Panc1 (cell line): Measurements from ENCODE around the gene MYO7B. TPM values are rescaled to one million over a fixed set of nuclear protein-coding genes. Genes with fewer than 3 reads are reported as not detected.

ENCODE experiments used
- ATAC-seq: fragments of 200-7000 bp; cut with Tn5 transposase; 2 replicates; pipeline ENCODE4 v1.9.1; 2020; ENCODE audit warnings: mild to moderate bottlenecking, moderate library complexity
- BruUV-seq: library from RNA; stranded (reverse); fragments of 400-500 nt; replicated peaks from 2 replicates; lab custom pipeline; 2021; lab: Mats Ljungman, UMichigan
- CTCF ChIA-PET: fragments of 300-600 bp; sonication (Branson Sonifier 250); formaldehyde crosslinking; loops from one replicate; lab custom pipeline; 2022; ENCODE audit warnings: antibody characterized with exemption; lab: Charles Lee
- POLR2A ChIA-PET: fragments of 300-600 bp; sonication (Branson Sonifier 250); formaldehyde crosslinking; loops from one replicate; lab custom pipeline; 2022; ENCODE audit warnings: antibody characterized with exemption; lab: Charles Lee
- DNase-seq: peaks from one replicate; pipeline ENCODE4 v3.0.0-alpha.2; 2010; ENCODE audit warnings: low read depth, low spot score
- H3K27ac ChIP-seq: 2 replicates; pipeline ENCODE4 v1.5.1; 2011; ENCODE audit warnings: mild to moderate bottlenecking, low read length, inconsistent platforms
- H3K27me3 ChIP-seq: fragments of 200-500 bp; sonication (Bioruptor generic); 2 replicates; pipeline ENCODE4 v1.6.0; 2014; ENCODE audit warnings: low read length, inconsistent platforms; ENCODE audit not compliant: control insufficient read depth, insufficient read depth
- H3K36me3 ChIP-seq: fragments of 200-500 bp; sonication (Bioruptor generic); 2 replicates; pipeline ENCODE4 v1.5.1; 2014; ENCODE audit warnings: inconsistent platforms, mild to moderate bottlenecking, low read length, moderate library complexity; ENCODE audit not compliant: control insufficient read depth, insufficient read depth
- H3K4me1 ChIP-seq: 2 replicates; pipeline ENCODE4 v1.5.1; 2011; ENCODE audit warnings: inconsistent platforms, mild to moderate bottlenecking, low read length, moderate library complexity; ENCODE audit not compliant: control insufficient read depth, insufficient read depth
- H3K4me3 ChIP-seq, 2 experiments: 2 replicates each; pipeline ENCODE4 v1.5.1; 2011 to 2012; ENCODE audit warnings: low read depth in 2 of 2, low read length in 2 of 2, mild to moderate bottlenecking in 2 of 2, inconsistent platforms in 1 of 2, moderate library complexity in 1 of 2
- H3K9me3 ChIP-seq: fragments of 200-500 bp; sonication (Bioruptor generic); 2 replicates; pipeline ENCODE4 v1.5.1; 2014; ENCODE audit warnings: low read depth, mild to moderate bottlenecking, inconsistent platforms, low read length, moderate library complexity; ENCODE audit not compliant: control insufficient read depth, insufficient read depth
- POLR2AphosphoS5 ChIP-seq: IDR thresholded peaks from 2 replicates; pipeline ENCODE4 v1.6.1; 2012; ENCODE audit warnings: mild to moderate bottlenecking, low read depth, low read length, moderate library complexity
- SIN3A ChIP-seq: IDR thresholded peaks from 2 replicates; pipeline ENCODE4 v1.6.1; 2012; ENCODE audit warnings: low read depth, mild to moderate bottlenecking, low read length, moderate library complexity, borderline replicate concordance; ENCODE audit not compliant: insufficient read depth
- TCF7L2 ChIP-seq: IDR thresholded peaks from 2 replicates; pipeline ENCODE4 v1.6.1; 2011; ENCODE audit warnings: mild to moderate bottlenecking, low read depth, low read length, inconsistent platforms
- in situ Hi-C: cut with HindIII; loops from 2 replicates; pipeline ENCODE4 v1.10.0; 2016; ENCODE audit warnings: low sequenced_read_pairs, low pct_unique_long_range_greater_than_20kb
- intact Hi-C: fragments of 100-400 bp; cut with micrococcal nuclease; formaldehyde crosslinking; loops from one replicate; pipeline ENCODE4 v1.10.0; 2022; ENCODE audit not compliant: unreplicated experiment
- total RNA-seq: library from RNA; stranded (reverse); gene quantifications from one replicate; pipeline ENCODE4 v1.2.1, GENCODE V29; 2021; ENCODE audit not compliant: unreplicated experiment
- TF ChIP-seq, protein P1 (sequence below): fragments of 450-650 bp; IDR thresholded peaks from 2 replicates; pipeline ENCODE4 v1.5.1; 2017; ENCODE audit warnings: mild to moderate bottlenecking
- TF ChIP-seq, protein P2 (sequence below), 2 experiments: IDR thresholded peaks; 2 replicates each; pipeline ENCODE4 v1.6.1; 2011 to 2012; ENCODE audit warnings: low read depth in 2 of 2, control low read depth in 1 of 2, low read length in 1 of 2, mild to moderate bottlenecking in 1 of 2, moderate library complexity in 1 of 2; ENCODE audit not compliant: insufficient read depth in 1 of 2

The MYO7B gene
- total RNA-seq, 1 experiment from 2014 or later: 0.15 TPM

DNA sequence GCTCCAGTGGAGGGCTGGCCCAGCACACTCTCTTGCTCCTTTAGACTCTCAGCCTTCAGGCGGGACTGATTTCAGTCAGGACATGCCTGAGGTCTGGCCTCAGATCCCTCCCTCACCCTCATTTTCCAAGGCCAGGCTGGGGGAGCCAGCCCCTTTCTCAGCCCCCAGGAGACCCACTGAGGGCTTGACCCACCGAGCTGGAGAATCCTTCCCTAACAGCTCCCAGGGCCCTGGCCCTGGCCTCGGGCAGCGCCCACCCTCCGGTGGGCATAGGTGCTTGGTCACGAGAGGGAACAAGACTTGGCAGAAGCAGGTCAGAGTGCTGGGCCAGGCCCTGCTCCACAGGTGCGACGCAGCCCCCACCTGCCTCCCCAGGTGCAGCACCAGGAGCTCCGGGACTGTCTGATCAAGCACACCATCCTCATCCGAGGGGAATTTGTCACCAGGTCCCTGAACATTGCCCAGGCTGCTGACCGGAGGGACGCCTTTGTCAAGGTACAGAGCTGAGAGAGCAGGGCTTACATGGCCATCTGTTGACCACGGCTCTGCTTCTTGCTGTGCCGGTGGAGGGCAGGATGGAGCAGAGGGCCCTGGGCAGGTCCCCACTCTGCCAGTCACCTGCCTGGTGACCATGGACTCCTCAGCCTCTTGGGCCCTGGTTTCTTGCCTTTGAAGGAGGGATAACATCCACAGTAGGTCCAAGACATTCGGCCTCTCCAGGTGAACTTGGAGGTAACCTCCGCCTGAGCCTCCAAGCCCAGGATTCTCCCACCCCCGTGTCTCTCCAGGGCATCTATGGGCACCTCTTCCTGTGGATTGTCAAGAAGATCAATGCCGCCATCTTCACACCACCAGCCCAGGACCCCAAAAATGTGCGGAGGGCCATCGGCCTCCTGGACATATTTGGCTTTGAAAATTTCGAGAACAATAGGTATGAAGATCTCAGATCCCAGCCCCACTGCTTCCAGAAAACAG is 46.3 kb downstream of the MYO7B start:
- Histone ChIP-seq H3K4me1 (no peaks in the 10 kb centered on the region), H3K9me3 (no peaks in the 10 kb centered on the region), H3K27ac (no peak overlapping the region), H3K4me3 (no peak overlapping the region), H3K27me3 (no peaks in the 10 kb centered on the region), H3K36me3 (no peaks in the 10 kb centered on the region)
- ChIA-PET CTCF (interaction anchor here (2.0 kb wide), 1 partner anchor 10 kb away, joined by 10 read pairs; no protein-coding TSS in a partner anchor), POLR2A (no interaction called here)
- ATAC-seq: no peak
- TF ChIP-seq POLR2AphosphoS5: no peak
- TF ChIP-seq, protein P1, sequence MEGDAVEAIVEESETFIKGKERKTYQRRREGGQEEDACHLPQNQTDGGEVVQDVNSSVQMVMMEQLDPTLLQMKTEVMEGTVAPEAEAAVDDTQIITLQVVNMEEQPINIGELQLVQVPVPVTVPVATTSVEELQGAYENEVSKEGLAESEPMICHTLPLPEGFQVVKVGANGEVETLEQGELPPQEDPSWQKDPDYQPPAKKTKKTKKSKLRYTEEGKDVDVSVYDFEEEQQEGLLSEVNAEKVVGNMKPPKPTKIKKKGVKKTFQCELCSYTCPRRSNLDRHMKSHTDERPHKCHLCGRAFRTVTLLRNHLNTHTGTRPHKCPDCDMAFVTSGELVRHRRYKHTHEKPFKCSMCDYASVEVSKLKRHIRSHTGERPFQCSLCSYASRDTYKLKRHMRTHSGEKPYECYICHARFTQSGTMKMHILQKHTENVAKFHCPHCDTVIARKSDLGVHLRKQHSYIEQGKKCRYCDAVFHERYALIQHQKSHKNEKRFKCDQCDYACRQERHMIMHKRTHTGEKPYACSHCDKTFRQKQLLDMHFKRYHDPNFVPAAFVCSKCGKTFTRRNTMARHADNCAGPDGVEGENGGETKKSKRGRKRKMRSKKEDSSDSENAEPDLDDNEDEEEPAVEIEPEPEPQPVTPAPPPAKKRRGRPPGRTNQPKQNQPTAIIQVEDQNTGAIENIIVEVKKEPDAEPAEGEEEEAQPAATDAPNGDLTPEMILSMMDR: no peak
- TF ChIP-seq SIN3A: no peak
- intact Hi-C loops: no loop called here
- in situ Hi-C loops: no loop called here
- BruUV-seq: no TSS peak
- DNase-seq: no peak

DNA sequence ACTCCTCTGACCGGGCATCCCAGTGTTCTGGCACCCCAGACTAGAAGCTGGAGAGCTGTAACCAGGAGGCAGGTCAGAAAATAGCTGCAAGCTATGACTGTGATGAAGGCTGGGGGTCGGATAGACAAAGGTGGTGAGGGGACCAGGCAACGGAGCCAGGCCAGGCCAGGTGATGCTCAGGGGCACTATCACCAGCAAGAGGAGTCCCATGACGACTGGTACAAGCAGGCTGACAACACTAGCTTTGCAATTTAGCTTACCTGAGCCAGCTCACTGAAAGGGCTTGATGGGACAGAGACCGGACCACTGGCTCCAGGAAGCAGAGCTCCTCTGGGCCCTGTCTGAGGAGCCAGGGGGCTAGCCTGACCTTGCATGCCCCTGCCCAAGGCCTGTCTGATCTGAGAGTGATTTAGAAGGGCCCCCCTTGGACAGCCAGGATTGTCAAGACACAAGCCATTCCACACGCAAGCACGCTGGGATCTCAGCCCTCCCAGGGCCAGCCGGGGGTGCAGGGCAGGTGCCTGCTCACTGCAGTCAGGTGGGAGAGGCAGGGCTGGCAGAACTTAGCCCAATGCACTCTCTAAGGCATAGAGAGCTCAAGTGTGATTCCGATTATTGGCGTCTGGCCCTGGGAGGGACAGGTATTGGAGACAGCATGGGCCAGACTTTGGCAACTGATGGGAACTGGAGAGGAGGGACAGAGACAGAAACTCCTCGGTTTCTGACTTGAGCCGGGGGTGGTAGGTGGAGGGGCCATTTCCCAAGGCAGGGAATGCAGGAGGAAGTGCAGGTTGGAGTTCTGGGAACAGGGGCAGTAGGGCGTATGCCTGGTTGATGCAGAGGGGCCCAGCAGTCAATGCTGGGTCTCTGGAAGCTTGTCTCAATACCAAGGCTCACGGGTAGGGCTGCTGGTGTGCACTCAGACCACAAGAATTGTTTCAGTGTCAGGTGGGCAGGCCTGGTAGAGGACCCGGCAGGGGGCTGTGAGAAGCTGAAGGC is 47.7 kb downstream of the MYO7B start:
- ChIA-PET CTCF (interaction anchor here (2.0 kb wide), 1 partner anchor 8 kb away, joined by 10 read pairs; no protein-coding TSS in a partner anchor), POLR2A (no interaction called here)
- no peaks in the 10 kb centered on the region for H3K36me3 ChIP-seq
- H3K27me3 ChIP-seq: no peaks in the 10 kb centered on the region
- DNase-seq: no peak
- no peaks in the 10 kb centered on the region for H3K9me3 ChIP-seq
- intact Hi-C loops (no loop called here), in situ Hi-C loops (no loop called here)
- ATAC-seq: no peak
- no peak overlapping the region for H3K4me3 ChIP-seq
- TF ChIP-seq SIN3A: no peak
- TF ChIP-seq, protein P1: no peak
- no peak for TF ChIP-seq POLR2AphosphoS5
- TF ChIP-seq, protein P2, sequence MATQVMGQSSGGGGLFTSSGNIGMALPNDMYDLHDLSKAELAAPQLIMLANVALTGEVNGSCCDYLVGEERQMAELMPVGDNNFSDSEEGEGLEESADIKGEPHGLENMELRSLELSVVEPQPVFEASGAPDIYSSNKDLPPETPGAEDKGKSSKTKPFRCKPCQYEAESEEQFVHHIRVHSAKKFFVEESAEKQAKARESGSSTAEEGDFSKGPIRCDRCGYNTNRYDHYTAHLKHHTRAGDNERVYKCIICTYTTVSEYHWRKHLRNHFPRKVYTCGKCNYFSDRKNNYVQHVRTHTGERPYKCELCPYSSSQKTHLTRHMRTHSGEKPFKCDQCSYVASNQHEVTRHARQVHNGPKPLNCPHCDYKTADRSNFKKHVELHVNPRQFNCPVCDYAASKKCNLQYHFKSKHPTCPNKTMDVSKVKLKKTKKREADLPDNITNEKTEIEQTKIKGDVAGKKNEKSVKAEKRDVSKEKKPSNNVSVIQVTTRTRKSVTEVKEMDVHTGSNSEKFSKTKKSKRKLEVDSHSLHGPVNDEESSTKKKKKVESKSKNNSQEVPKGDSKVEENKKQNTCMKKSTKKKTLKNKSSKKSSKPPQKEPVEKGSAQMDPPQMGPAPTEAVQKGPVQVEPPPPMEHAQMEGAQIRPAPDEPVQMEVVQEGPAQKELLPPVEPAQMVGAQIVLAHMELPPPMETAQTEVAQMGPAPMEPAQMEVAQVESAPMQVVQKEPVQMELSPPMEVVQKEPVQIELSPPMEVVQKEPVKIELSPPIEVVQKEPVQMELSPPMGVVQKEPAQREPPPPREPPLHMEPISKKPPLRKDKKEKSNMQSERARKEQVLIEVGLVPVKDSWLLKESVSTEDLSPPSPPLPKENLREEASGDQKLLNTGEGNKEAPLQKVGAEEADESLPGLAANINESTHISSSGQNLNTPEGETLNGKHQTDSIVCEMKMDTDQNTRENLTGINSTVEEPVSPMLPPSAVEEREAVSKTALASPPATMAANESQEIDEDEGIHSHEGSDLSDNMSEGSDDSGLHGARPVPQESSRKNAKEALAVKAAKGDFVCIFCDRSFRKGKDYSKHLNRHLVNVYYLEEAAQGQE (IDR thresholded peaks at IDR 0.05; ENCODE audit: insufficient read depth in 1 of 2, low read depth in 2 of 2, low read length in 1 of 2): no peak
- no peak for TF ChIP-seq TCF7L2
- no peaks in the 10 kb centered on the region for H3K4me1 ChIP-seq
- BruUV-seq: no TSS peak
- no peak overlapping the region for H3K27ac ChIP-seq
